Panc1 (cell line): ENCODE data around the gene RNF41. TPM values are rescaled to one million over a fixed set of nuclear protein-coding genes. Genes with fewer than 3 reads are reported as not detected.

Experiments used
- ATAC-seq: fragments of 200-7000 bp; cut with Tn5 transposase; 2 replicates; pipeline ENCODE4 v1.9.1; 2020; ENCODE audit warnings: mild to moderate bottlenecking, moderate library complexity
- BruUV-seq: library from RNA; stranded (reverse); fragments of 400-500 nt; replicated peaks from 2 replicates; lab custom pipeline; 2021; lab: Mats Ljungman, UMichigan
- CTCF ChIA-PET: fragments of 300-600 bp; sonication (Branson Sonifier 250); formaldehyde crosslinking; loops from one replicate; lab custom pipeline; 2022; ENCODE audit warnings: antibody characterized with exemption; lab: Charles Lee
- POLR2A ChIA-PET: fragments of 300-600 bp; sonication (Branson Sonifier 250); formaldehyde crosslinking; loops from one replicate; lab custom pipeline; 2022; ENCODE audit warnings: antibody characterized with exemption; lab: Charles Lee
- DNase-seq: peaks from one replicate; pipeline ENCODE4 v3.0.0-alpha.2; 2010; ENCODE audit warnings: low read depth, low spot score
- H3K27ac ChIP-seq: 2 replicates; pipeline ENCODE4 v1.5.1; 2011; ENCODE audit warnings: mild to moderate bottlenecking, low read length, inconsistent platforms
- H3K27me3 ChIP-seq: fragments of 200-500 bp; sonication (Bioruptor generic); 2 replicates; pipeline ENCODE4 v1.6.0; 2014; ENCODE audit warnings: low read length, inconsistent platforms; ENCODE audit not compliant: control insufficient read depth, insufficient read depth
- H3K36me3 ChIP-seq: fragments of 200-500 bp; sonication (Bioruptor generic); 2 replicates; pipeline ENCODE4 v1.5.1; 2014; ENCODE audit warnings: inconsistent platforms, mild to moderate bottlenecking, low read length, moderate library complexity; ENCODE audit not compliant: control insufficient read depth, insufficient read depth
- H3K4me1 ChIP-seq: 2 replicates; pipeline ENCODE4 v1.5.1; 2011; ENCODE audit warnings: inconsistent platforms, mild to moderate bottlenecking, low read length, moderate library complexity; ENCODE audit not compliant: control insufficient read depth, insufficient read depth
- H3K4me3 ChIP-seq, 2 experiments: 2 replicates each; pipeline ENCODE4 v1.5.1; 2011 to 2012; ENCODE audit warnings: low read depth in 2 of 2, low read length in 2 of 2, mild to moderate bottlenecking in 2 of 2, inconsistent platforms in 1 of 2, moderate library complexity in 1 of 2
- H3K9me3 ChIP-seq: fragments of 200-500 bp; sonication (Bioruptor generic); 2 replicates; pipeline ENCODE4 v1.5.1; 2014; ENCODE audit warnings: low read depth, mild to moderate bottlenecking, inconsistent platforms, low read length, moderate library complexity; ENCODE audit not compliant: control insufficient read depth, insufficient read depth
- CTCF ChIP-seq: fragments of 450-650 bp; IDR thresholded peaks from 2 replicates; pipeline ENCODE4 v1.5.1; 2017; ENCODE audit warnings: mild to moderate bottlenecking
- POLR2AphosphoS5 ChIP-seq: IDR thresholded peaks from 2 replicates; pipeline ENCODE4 v1.6.1; 2012; ENCODE audit warnings: mild to moderate bottlenecking, low read depth, low read length, moderate library complexity
- REST ChIP-seq, 2 experiments: IDR thresholded peaks; 2 replicates each; pipeline ENCODE4 v1.6.1; 2011 to 2012; ENCODE audit warnings: low read depth in 2 of 2, control low read depth in 1 of 2, low read length in 1 of 2, mild to moderate bottlenecking in 1 of 2, moderate library complexity in 1 of 2; ENCODE audit not compliant: insufficient read depth in 1 of 2
- SIN3A ChIP-seq: IDR thresholded peaks from 2 replicates; pipeline ENCODE4 v1.6.1; 2012; ENCODE audit warnings: low read depth, mild to moderate bottlenecking, low read length, moderate library complexity, borderline replicate concordance; ENCODE audit not compliant: insufficient read depth
- TCF7L2 ChIP-seq: IDR thresholded peaks from 2 replicates; pipeline ENCODE4 v1.6.1; 2011; ENCODE audit warnings: mild to moderate bottlenecking, low read depth, low read length, inconsistent platforms
- in situ Hi-C: cut with HindIII; loops from 2 replicates; pipeline ENCODE4 v1.10.0; 2016; ENCODE audit warnings: low sequenced_read_pairs, low pct_unique_long_range_greater_than_20kb
- intact Hi-C: fragments of 100-400 bp; cut with micrococcal nuclease; formaldehyde crosslinking; loops from one replicate; pipeline ENCODE4 v1.10.0; 2022; ENCODE audit not compliant: unreplicated experiment
- total RNA-seq: library from RNA; stranded (reverse); gene quantifications from one replicate; pipeline ENCODE4 v1.2.1, GENCODE V29; 2021; ENCODE audit not compliant: unreplicated experiment

Gene RNF41
- total RNA-seq, 1 experiment from 2014 or later, result 35.3 TPM

DNA sequence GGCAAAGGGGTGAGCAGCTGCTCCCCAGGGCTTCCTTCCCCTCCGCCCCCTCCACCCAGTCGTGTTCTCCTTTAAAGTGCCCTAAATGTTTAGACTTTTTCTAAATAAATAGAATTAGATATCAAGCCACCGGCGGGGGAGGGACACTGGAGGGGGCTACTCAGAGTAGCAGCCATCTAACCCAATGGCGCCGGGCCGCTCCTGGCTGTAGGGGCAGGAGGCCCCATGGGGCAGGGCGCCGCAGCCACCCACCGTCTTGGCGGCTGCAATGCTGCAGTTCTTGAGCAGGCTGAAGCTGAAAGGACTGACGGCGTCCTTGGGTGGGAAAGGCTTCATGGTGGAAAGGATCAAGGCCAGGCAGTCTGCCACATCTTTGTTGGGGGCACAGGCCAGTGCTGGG is 21.3 kb upstream of the RNF41 start:
- CTCF ChIA-PET, result no interaction called here
- H3K4me1 ChIP-seq, result no peaks in the 10 kb centered on the region
- in situ Hi-C loops, result no loop called here

GRCh38 chr12:56241424-56242303 is 19.9 kb upstream of the RNF41 start:
- H3K27me3 ChIP-seq, result no peaks in the 10 kb centered on the region
- no peak overlapping the region for H3K4me3 ChIP-seq
- no TSS peak for BruUV-seq
- no peak overlapping the region for H3K27ac ChIP-seq
- H3K4me1 ChIP-seq, result no peaks in the 10 kb centered on the region
- H3K9me3 ChIP-seq, result no peaks in the 10 kb centered on the region
- ATAC-seq, result no peak
- POLR2A ChIA-PET, result no interaction called here
- intact Hi-C loops (no loop called here), in situ Hi-C loops (no loop called here)
- peaks cover 10% of the 10 kb centered on the region for H3K36me3 ChIP-seq
- DNase-seq, result no peak
- no peak for TF ChIP-seq SIN3A
- TF ChIP-seq TCF7L2, result no peak
- CTCF ChIA-PET, result no interaction called here

More for the DNA sequence above, 21.3 kb upstream of the RNF41 start:
- no peak for DNase-seq
- no peaks in the 10 kb centered on the region for H3K27me3 ChIP-seq
- ATAC-seq, result no peak
- H3K9me3 ChIP-seq, result no peaks in the 10 kb centered on the region
- no peak overlapping the region for H3K27ac ChIP-seq
- intact Hi-C loops, result no loop called here
- TF ChIP-seq TCF7L2 (no peak), POLR2AphosphoS5 (no peak), SIN3A (no peak), CTCF (no peak), REST (IDR thresholded peaks at IDR 0.05; ENCODE audit: insufficient read depth in 1 of 2, low read depth in 2 of 2, low read length in 1 of 2) (no peak)
- no TSS peak for BruUV-seq
- POLR2A ChIA-PET, result interaction anchor here (0.6 kb wide), 1 partner anchor 16 kb away, joined by 7 read pairs; no protein-coding TSS in a partner anchor
- H3K36me3 ChIP-seq, result peaks cover 10% of the 10 kb centered on the region
- H3K4me3 ChIP-seq, result no peak overlapping the region

DNA sequence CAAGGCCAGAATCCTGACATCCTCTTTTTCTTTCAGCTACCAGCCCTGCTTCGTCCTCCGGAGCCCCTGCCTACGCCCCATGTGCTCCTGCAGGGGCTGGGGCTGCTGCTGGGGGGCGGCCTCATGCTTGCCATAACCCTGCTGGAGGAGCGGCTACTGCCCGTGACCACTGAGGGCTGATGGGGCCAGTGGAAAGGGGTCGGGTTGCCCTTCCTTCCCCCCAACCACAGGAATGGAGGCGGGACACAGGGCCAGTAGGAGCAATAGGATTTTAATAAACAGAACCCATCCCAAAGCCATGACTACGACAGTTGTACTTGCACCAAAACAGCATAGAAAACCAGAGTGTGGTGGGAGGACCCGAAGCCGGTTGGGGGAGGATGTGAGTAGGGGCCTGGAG is 15.8 kb upstream of the RNF41 start:
- intact Hi-C loops (no loop called here), in situ Hi-C loops (no loop called here)
- TF ChIP-seq POLR2AphosphoS5 (no peak), CTCF (no peak), TCF7L2 (no peak), REST (IDR thresholded peaks at IDR 0.05; ENCODE audit: insufficient read depth in 1 of 2, low read depth in 2 of 2, low read length in 1 of 2) (no peak), SIN3A (no peak)
- H3K9me3 ChIP-seq, result no peaks in the 10 kb centered on the region
- H3K36me3 ChIP-seq, result peaks cover 4% of the 10 kb centered on the region; the same call in 1 of the 2 replicates
- H3K4me1 ChIP-seq, result no peaks in the 10 kb centered on the region
- no peaks in the 10 kb centered on the region for H3K27me3 ChIP-seq
- CTCF ChIA-PET, result no interaction called here
- H3K27ac ChIP-seq, result no peak overlapping the region
- DNase-seq (no peak), ATAC-seq (no peak)
- H3K4me3 ChIP-seq, result no peak overlapping the region
- BruUV-seq, result no TSS peak
- POLR2A ChIA-PET, result no interaction called here
